HG02852 (cell line): ENCODE data around the gene MYOCD.

Experiments used
- ATAC-seq: cut with Tn5 transposase; IDR thresholded peaks from one replicate; pipeline ENCODE4 v1.9.1; 2021; ENCODE audit warnings: mild to moderate bottlenecking, moderate library complexity; ENCODE audit not compliant: unreplicated experiment

The MYOCD gene

DNA sequence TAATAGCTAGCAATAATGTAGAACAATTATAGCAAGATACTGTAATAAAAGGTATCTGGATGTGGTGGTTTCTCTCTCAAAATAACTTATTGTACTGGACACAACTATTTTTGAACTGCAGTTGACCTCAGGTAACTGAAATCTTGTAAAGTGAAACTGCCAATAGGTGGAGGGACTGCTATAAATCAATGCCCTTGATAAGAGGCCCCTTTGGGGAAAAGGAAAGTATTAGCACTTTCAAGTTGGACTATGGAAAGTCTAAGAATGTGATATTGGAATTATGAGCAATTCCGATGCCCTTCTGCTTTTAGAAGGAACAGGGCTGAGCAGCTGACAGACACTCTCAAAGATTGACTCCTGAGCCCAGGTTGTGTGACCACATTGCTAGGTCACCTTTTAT, 79.1 kb downstream of the MYOCD start:
- no peak for ATAC-seq

DNA sequence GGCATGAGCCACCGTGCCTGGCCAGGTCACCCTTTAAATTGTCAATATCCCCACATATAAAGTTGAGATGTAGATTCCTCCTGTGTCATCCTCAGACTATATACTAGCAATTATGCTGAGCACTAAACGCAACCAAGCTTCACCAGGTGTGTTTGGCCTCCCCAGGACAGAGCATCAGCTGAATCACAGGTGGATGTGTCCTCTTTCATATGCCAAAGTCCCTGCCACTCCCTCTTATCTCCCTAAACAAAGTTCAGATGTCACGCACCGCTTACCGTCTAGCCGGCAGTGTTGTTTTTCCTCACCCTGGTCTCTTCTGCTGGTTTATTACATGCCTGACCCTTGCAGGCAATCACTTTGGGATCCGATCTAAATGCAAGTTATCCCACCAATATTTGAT, 79.8 kb downstream of the MYOCD start:
- no peak for ATAC-seq

DNA sequence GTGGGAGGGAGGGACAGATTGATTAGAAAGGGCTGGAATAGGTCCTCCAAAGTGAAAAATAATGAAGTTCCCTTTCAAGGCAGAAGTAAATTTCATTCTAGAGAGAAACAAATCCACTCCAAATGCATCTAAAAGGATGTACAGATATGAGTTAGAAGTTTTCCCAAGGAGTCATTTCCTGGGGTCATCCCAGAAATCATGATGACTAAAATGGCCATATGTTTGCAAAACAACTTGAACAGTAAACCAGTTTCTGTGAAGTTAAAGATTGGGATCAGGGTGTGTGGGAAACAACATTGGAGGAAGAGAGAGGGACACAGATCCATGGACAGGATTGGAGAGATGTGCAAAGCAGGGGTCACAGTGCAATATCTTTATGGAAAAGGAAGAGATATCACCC, 91.1 kb downstream of the MYOCD start:
- ATAC-seq, result no peak

DNA sequence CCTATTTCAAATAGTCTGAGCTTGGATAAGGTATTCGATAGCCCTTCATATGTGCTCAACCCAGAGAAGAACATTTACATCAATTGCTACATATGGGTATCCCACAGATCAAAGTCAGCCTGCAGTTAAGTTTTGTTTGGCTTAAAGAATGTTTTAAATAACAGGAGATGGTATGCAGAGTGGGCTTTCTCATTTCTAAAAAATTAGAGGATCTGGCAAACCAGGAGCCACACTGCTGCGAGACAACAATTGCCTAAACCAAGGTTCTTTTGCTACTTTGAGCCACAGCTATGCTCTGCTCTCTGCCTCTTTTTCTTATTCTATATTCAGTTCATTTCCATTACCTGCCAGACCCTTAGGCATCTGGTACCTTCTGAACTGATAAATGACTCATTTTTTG, 93.4 kb downstream of the MYOCD start:
- no peak for ATAC-seq

DNA sequence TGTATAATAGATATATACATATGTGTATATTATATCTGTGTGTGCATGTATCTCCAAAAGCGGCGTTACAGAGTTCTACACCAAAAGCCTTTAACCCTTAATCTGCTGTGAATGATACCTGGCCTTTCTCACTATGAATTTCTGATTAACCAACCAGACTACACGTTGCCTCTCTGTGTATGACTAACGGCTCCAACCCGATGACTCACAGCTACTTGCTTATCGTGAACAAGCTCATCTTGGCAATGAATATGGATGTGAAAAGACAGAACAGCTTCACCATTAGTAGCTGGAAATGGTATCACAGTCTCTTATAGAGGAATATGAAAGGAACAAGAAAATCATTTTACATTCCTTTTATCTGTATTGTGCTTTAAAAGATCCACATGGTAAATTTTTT, 99.9 kb downstream of the MYOCD start:
- ATAC-seq, result no peak

DNA sequence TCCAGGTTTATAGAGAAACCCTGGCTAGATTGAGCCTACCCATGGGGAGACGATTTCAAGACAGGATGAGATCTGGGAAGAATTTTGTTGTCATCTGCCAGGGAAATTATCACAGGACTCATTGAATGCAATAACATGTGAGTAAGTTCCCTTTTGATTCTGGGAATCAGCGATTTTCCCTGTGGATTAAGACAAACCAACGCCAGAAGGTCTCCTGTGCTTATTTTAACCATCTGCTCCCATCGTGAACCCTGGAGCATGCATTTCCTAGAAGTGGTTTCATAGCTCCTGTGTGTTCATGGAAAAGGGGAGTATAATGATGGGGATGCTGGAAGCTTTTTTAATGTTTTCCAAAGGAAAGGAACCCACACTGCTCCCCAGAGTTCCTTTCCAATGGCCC, 102.6 kb downstream of the MYOCD start:
- ATAC-seq, result no peak

DNA sequence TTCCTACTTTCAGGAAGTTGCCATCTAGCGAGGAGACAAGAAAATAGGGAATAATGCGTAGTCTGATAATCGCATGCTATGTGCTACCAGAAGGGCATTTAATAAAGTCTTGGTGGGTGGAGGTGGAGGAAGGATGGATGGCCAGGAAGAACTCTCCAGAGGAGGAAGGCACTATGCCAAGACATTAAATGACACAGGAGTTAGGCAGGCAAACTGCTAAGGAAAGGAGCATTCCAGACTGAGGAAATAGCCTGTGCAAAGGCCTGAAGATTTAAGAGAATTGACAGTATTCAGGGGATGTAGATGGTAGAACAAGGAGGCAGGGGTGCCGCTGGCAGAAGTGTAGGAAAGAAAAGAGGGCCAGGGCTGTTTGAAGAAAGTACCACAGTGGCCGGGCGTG, 104.3 kb downstream of the MYOCD start:
- no peak for ATAC-seq

DNA sequence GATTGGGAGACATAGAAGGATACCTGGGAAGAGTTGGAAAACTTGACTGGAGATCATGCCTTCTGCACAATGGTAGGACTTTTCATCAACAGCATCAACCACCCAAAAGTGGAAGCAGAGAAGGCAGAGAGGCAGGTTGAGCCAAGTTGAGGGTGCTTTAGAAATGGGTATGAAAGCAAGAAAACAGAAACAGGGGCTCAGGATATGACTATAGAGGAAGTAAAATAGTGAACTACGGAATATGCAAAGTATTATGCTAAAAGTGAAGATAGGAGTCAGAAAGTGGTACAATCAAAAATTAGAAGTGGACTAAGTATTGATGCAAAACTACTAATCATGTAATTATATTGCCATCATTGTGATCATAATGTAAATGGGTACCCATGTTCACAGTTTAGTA, 107.5 kb downstream of the MYOCD start:
- ATAC-seq, result peak; percentile 44

DNA sequence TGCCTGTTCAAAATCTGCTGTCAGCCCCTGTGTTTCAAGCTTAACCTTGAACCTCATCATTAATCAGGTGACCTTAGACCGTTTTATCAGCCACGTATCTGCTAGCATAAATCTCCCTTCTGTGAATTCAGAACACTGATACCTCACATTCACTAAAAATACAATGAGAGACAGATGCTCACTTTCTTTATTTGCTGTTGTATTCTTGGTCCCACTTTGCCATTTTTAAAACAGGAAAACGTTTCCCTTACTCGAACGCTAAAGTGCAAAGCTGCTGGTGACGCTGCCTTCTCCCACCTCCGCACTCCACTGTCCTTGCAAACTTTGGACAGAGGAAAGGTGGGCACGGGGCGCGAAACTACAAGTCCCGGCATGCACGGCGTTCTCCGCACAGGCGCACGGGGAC, 123.4 kb downstream of the MYOCD start:
- ATAC-seq, result peak; percentile 90

DNA sequence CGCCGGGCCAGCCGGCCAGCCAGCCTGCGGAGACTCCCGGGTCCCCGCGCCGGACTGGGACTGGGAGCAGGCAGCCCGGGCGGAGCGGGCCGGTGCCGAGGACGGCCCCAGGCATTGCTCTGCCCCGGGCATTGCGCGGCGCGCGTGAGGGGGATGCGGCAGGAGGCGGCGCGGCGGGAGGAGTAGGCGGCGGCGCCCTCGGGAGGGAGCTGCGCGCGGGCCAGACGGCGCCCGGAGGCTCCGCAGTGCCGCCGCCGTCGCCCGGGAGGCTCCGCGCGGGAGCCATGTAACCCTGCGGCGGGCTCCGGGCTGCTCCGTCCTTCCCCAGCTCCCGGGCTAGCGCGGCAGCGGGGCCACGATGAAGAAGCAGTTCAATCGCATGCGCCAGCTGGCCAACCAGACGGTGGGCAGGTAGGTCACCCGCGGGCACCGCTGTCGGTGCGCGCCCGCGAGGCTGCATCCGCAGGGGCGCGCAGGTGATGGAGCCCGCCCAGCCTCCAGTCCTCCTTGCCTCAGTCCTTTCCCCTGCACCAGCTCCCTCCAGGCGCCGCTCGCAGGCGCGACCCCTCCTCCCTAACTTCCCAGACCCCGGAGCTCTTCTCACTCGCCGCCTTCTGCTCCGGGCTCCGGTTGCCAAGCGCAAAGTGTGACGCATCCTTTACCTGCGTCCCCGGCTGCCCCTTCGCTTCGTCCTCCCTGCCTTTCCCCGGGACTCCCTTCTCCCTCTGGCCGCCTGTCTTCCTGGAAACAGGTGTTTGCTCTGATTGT, 124.0 kb downstream of the MYOCD start, which contains the start of gene ARHGAP44:
Gene ARHGAP44 (plus strand): TSS at position 18 of the 768 bp plus-strand sequence. CDS start 341 bp downstream, at position 359.
- ATAC-seq, result peak; percentile 73

DNA sequence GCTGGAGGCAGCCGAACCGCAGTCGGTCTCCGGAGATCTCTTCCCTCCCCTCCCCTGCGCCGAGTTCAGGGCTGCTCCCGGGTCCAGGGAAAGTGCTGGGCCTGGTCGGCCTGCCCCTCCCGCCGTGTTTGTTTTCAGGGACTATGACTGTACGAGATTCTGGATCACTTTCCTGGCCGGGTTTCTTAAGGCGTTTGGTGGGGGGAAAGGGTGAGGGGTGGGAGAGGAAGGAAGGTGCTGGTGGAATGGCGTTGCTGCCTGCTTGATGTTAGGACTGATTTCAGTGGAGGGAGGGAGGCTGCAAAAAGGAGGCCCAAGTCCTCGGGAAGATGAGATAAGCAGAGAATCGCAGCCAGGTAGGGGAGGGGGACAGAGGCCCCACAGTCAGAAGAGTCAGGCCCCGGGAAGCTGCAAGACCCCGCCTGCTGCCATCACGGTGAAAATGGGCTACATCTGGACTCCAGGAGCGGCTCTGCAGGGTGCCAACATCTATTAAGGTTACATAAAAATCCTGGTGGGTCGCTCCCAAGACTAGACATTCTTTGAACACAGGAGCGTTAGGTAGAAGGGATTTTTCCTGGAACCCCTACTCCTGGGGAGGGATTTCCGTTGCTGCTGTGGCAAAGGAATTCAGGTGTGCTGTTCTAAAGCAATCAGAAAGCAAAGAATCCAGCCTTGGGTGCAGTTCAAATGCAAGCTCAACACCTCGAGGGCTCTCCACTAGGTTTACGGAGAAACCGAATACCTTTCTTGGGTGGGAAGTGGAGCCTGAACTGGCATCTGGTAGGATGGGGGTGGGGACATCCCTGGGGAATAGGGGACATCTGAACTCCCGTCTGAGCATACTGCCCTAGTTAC, 124.8 kb downstream of the MYOCD start:
- ATAC-seq, result no peak

DNA sequence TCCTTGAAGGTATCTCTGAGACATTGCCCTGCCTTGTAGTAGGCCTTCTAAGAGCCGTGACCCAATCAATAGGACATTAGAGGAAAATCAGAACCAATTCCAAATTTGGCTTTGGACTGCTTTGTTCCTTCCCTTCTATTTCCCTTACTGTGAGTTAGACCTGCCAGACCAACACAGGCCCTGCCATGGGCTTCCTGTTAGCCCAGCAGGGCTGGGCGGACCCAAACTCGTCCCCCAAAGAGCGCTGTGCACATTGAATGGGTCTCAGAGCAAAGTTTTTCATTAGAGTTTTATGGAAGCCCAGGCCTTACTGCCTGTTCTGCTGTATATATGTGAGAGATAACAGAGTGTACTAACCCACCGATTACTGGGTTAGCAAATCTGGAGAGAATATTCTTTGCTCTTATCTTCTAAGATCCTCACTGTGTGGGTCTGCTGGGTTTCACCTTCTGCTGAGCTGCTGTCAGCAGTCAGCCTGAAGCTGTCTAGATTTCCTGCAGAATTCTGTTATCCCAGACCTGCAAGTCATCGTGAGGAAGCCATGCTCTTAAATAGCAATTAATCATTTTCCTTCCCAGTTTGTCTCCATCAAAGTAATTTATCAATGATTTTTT, 129.3 kb downstream of the MYOCD start:
- ATAC-seq, result no peak

DNA sequence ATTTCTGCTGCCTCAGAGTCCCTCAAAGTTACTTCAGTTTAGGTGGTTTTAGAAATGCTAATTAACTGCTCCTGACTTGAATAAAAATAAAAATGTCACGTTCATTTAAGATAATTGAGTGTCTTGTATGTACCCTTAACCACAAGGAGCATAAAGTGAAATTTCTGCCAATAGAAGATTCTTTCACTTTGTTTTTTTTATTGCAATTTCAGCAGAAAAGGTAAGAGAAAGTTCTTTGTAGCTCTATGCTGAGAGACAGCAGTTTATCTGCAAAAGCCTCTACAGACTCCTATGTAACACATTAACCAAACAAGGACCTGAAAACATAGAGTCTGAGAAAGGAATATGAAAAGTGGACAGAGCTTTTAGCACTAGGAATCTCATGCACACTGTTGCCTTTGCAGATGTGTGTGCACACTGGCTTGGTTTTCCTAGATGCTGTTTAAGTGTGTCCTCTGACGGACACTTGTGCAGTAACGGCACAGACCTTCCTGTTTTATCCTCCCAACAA, 135.2 kb downstream of the MYOCD start:
- ATAC-seq, result no peak

DNA sequence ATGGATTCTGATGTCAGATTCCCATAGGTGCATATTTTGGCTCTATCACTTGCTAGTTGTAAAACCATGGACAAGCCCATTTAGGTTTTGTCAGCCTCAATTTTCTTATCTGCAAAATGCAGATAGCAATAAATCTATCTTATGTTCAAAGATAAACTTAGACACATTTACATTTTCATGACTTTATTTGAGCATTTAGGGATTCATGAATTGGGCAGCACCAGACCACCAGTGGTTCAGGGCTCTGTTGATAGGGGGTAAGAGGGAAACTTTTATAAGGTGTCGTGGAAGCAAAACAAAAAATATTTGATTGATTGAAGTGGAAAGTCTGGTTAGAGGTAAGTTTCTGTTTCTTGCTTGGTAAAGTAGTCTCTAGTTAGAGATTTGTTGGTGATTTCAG, 140.9 kb downstream of the MYOCD start:
- no peak for ATAC-seq

DNA sequence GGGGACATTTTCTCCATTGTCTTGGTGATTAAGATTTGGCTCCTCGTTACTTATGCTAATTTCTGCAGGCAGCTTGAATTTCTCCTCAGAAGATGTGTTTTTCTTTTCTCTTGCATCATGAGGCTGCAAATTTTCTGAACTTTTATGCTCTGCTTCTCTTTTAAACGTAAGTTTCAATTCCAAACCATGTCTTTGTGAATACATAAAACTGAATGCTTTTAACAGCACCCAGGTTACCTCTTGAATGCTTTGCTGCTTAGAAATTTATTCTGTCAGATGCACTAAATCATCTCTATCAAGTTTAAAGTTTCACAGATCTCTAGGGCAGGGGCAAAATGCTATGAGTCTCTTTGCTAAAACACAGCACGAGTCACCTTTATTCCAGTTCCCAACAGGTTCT, 143.0 kb downstream of the MYOCD start:
- no peak for ATAC-seq

DNA sequence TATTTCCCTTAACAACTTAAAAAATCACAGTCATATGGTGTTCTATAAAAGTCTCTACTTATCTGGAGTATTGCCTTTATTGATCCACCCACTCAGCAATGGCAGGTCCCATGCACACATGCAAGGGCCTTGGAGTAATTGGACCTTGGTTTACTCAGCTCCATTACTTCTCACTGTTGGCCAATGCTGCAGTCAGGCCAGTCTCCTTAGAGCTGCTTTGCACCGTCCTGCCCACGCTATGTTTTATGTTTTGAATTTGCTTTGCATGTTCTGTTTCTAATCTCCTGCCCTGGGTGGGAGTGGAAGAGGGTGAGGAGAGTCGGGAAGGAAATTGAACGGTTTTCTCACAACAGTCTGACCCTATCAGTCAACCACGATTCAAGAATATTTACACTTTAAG, 147.2 kb downstream of the MYOCD start:
- ATAC-seq, result no peak

DNA sequence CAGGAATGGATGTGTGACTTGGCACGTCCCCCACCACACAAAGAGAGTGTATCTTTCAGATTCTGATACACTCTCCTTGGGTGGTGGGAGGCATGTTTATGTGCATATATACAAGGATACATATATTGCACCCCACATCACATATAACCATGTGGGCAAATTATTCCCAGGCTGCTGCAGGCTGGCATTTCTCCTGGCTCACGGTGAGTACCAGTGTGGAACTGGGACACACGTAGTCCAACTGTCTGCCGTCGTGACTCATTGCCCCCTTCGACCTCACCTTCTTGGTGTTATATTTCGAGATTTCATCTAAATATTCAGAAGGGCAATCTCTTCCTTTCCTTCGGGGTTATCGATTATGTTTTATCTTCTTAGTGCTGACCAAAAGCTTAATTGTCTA, 148.0 kb downstream of the MYOCD start:
- no peak for ATAC-seq

DNA sequence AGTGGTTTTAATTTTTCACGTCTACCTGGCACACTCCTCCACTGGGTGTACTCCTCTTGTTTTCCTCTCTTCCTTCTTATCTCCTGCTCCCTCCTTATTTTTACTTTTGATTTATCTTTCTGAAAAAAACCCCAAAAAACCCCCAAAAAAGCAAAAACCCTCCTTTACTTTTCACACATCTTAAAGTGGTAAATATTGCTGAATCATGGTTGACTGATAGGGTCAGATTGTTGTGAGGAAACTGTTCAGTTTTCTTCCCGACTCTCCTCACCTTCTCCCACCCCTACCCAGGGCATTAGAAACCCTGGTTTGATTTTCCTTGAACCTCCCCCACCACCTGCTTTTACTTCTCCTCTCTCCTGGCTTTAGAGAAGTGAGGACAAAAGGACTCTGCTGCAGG, 149.0 kb downstream of the MYOCD start:
- ATAC-seq, result no peak

DNA sequence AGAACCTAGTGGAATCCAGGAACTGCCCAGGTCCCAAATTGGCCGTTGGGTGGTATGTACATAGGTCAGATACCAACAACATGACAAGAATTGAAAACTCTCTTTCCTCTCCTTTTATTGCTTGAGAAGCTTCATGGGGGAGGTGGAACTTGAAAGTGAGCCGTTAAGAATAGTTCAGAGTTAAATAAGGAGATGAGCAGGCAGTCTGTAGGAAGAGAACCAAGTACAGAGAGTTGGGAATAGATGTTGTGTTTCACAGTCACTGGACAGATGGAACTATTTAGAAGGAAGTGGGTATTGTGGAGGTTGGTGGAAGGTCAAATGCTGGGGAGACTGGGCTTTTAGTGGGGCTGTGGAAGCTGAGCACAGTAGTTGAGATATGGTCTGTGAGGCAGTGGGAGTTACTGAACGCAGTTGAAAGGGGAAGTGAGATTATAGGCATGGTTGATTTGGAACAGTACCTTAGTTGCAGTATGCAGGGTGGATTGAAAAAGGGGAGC, 150.0 kb downstream of the MYOCD start:
- peak; percentile 100 for ATAC-seq
